GM23338 (cell line): ENCODE data around the gene PARP3. TPM values are rescaled to one million over a fixed set of nuclear protein-coding genes. Genes with fewer than 3 reads are reported as not detected.

Source experiments
- ATAC-seq: fragments of 200-7000 bp; cut with Tn5 transposase; 3 replicates; pipeline ENCODE4 v1.9.1; 2020
- DNase-seq: peaks from one replicate; pipeline ENCODE4 v3.0.0-alpha.2; 2015; ENCODE audit warnings: low spot score
- H2AFZ ChIP-seq: fragments of 200-600 bp; sonication (generic); 2 replicates; pipeline ENCODE4 v1.8.0; 2016; ENCODE audit warnings: antibody characterized with exemption, mild to moderate bottlenecking, moderate library complexity
- H3F3A ChIP-seq: fragments of 200-600 bp; sonication (generic); replicated peaks from 2 replicates; pipeline ENCODE4 v1.8.0; 2017; ENCODE audit warnings: antibody characterized with exemption, mixed run types, low read depth
- H3K27ac ChIP-seq: fragments of 200-600 bp; sonication (generic); 2 replicates; pipeline ENCODE4 v1.6.1; 2016; ENCODE audit warnings: low read depth
- H3K27me3 ChIP-seq: fragments of 200-600 bp; sonication (generic); 2 replicates; pipeline ENCODE4 v1.8.0; 2016; ENCODE audit warnings: mild to moderate bottlenecking, mixed run types, moderate library complexity; ENCODE audit not compliant: insufficient read depth
- H3K36me3 ChIP-seq: fragments of 200-600 bp; sonication (generic); 2 replicates; pipeline ENCODE4 v1.8.0; 2016; ENCODE audit warnings: mild to moderate bottlenecking; ENCODE audit not compliant: insufficient read depth
- H3K4me1 ChIP-seq: fragments of 200-600 bp; sonication (generic); 2 replicates; pipeline ENCODE4 v1.8.0; 2016; ENCODE audit warnings: mild to moderate bottlenecking, moderate library complexity; ENCODE audit not compliant: insufficient read depth
- H3K4me2 ChIP-seq: fragments of 200-600 bp; sonication (generic); 2 replicates; pipeline ENCODE4 v1.7.1; 2017; ENCODE audit warnings: mixed run types
- H3K4me3 ChIP-seq: fragments of 200-600 bp; sonication (generic); 2 replicates; pipeline ENCODE4 v1.6.1; 2016; ENCODE audit warnings: mixed run types
- H3K79me2 ChIP-seq: fragments of 200-600 bp; sonication (generic); replicated peaks from 2 replicates; pipeline ENCODE4 v1.8.0; 2017; ENCODE audit warnings: mild to moderate bottlenecking; ENCODE audit not compliant: insufficient read depth
- H3K9me2 ChIP-seq: fragments of 200-600 bp; sonication (generic); 2 replicates; pipeline ENCODE4 v1.8.0; 2017; ENCODE audit not compliant: insufficient read depth
- H4K20me1 ChIP-seq: fragments of 200-600 bp; sonication (generic); replicated peaks from 2 replicates; pipeline ENCODE4 v1.8.0; 2017; ENCODE audit warnings: mild to moderate bottlenecking; ENCODE audit not compliant: insufficient read depth
- H3K27ac Mint-ChIP-seq: 2 replicates; pipeline ENCODE4 v1.8.0; 2020; ENCODE audit warnings: inconsistent platforms, mild to moderate bottlenecking, moderate library complexity, mixed read lengths
- H3K27me3 Mint-ChIP-seq: 3 replicates; pipeline ENCODE4 v1.8.0; 2022; ENCODE audit warnings: low read depth, mild to moderate bottlenecking, moderate library complexity, mixed read lengths, inconsistent platforms; ENCODE audit not compliant: insufficient read depth, poor library complexity
- H3K36me3 Mint-ChIP-seq: 3 replicates; pipeline ENCODE4 v1.8.0; 2021; ENCODE audit warnings: low read depth, mild to moderate bottlenecking, inconsistent platforms, moderate library complexity, mixed read lengths
- H3K4me1 Mint-ChIP-seq: 3 replicates; pipeline ENCODE4 v1.8.0; 2020; ENCODE audit warnings: mild to moderate bottlenecking, inconsistent platforms, mixed read lengths
- H3K4me3 Mint-ChIP-seq: 3 replicates; pipeline ENCODE4 v1.8.0; 2021; ENCODE audit warnings: moderate library complexity, mild to moderate bottlenecking, inconsistent platforms, mixed read lengths
- H3K9me3 Mint-ChIP-seq: 3 replicates; pipeline ENCODE4 v1.8.0; 2020; ENCODE audit warnings: moderate library complexity, mild to moderate bottlenecking, inconsistent platforms, mixed read lengths
- JUNB ChIP-seq: IDR thresholded peaks from one replicate; pipeline ENCODE4 v1.6.1; 2016; ENCODE audit warnings: antibody characterized with exemption; ENCODE audit not compliant: unreplicated experiment
- NANOG ChIP-seq: IDR thresholded peaks from 2 replicates; pipeline ENCODE4 v1.6.1; 2016; ENCODE audit warnings: antibody characterized with exemption, borderline replicate concordance
- STAT1 ChIP-seq: IDR thresholded peaks from one replicate; pipeline ENCODE4 v1.6.1; 2016; ENCODE audit warnings: antibody characterized with exemption; ENCODE audit not compliant: unreplicated experiment
- ZNF114 ChIP-seq: fragments of 250-450 bp; sonication (Bioruptor Pico); IDR thresholded peaks from 2 replicates; pipeline ENCODE4 v1.5.0; 2020; ENCODE audit warnings: mild to moderate bottlenecking, moderate library complexity
- polyA plus RNA-seq: library from polyadenylated mRNA; unstranded; fragments of >200 nt; fragmentation: Nextera tagmentation; extraction: Ambion mirVana; gene quantifications from 2 replicates; pipeline ENCODE4 v1.2.1, GENCODE V29; 2016
- total RNA-seq: library from RNA; depleted of rRNA; stranded (reverse); fragments of >200 nt; shearing (Covaris generic); gene quantifications from 2 replicates; pipeline ENCODE4 v1.2.3, GENCODE V29; 2014
- TF ChIP-seq, protein P1 (sequence below): fragments of 250-450 bp; sonication (Bioruptor Pico); IDR thresholded peaks from 2 replicates; pipeline ENCODE4 v1.5.0; 2020; ENCODE audit warnings: mild to moderate bottlenecking, moderate library complexity
- TF ChIP-seq, protein P2 (sequence below): IDR thresholded peaks from 2 replicates; pipeline ENCODE4 v1.6.1; 2016; ENCODE audit warnings: antibody characterized with exemption

Gene PARP3
- total and polyA plus RNA-seq, 2 experiments from 2014 or later, result 0.76 to 1.1 TPM

DNA sequence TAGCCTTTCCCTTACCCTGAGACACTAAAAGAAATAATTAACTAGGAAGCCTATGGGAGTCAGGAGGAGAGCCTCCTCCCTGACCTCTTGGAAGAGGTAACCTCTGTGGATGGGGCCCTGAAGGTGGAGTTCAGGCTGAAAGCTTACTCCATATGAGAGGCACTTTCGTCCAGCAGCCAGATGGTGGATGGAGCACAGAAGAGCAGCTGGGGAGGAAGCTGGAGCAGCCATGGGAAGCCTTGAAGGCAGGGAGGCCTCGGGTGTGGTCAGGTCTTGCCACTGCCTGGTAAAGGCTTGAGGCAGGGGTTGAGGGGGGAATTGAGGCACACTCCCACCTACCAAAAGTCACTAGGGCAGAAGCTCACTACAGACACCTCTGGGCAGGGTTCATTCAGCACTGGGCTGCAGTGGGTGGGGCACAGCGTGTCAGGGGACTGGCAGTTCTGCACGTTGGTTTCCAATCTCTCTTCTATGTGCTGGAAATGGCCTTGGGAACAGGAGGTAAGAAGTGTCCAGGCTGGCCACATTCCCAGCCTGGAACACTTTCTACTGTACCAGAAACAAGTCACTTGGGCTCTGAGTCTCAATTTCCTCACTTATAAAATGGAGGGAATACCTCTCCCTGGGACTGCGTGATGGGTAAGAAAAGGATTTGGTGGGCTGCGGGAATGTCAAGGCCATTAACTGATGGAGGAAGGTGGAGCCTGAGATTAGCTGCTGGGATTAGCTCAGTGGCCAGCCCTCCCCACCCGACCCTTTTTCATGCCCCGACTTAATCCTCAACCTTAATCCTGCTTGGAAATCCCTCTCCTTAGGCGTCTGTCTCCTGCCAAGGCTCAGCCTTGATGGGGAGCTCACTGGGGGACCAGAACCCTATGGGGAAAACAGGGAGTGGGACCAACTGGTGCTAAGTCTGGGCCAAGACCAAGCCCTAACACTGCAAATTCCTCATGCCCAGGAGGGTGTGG, 19.7 kb downstream of the PARP3 start:
- H3F3A ChIP-seq, result 0 out of 2 replicates have a peak, but pooled peaks cover 2% of the 10 kb centered on the region
- H3K4me1 Mint-ChIP-seq, result peaks cover 34% of the 10 kb centered on the region
- H3K79me2 ChIP-seq, result no peaks in the 10 kb centered on the region
- no peaks in the 10 kb centered on the region; the same call in 2 of the 3 replicates for H3K9me3 Mint-ChIP-seq
- H3K27me3 ChIP-seq, result peaks cover 15% of the 10 kb centered on the region; the same call in 1 of the 2 replicates
- H3K36me3 Mint-ChIP-seq, result peaks cover 7% of the 10 kb centered on the region; the same call in 2 of the 3 replicates
- no peaks in the 10 kb centered on the region for H3K36me3 ChIP-seq
- no peak for TF ChIP-seq JUNB
- no peak for TF ChIP-seq ZNF114 (CRISPR knock-in tag)
- TF ChIP-seq, protein P1, sequence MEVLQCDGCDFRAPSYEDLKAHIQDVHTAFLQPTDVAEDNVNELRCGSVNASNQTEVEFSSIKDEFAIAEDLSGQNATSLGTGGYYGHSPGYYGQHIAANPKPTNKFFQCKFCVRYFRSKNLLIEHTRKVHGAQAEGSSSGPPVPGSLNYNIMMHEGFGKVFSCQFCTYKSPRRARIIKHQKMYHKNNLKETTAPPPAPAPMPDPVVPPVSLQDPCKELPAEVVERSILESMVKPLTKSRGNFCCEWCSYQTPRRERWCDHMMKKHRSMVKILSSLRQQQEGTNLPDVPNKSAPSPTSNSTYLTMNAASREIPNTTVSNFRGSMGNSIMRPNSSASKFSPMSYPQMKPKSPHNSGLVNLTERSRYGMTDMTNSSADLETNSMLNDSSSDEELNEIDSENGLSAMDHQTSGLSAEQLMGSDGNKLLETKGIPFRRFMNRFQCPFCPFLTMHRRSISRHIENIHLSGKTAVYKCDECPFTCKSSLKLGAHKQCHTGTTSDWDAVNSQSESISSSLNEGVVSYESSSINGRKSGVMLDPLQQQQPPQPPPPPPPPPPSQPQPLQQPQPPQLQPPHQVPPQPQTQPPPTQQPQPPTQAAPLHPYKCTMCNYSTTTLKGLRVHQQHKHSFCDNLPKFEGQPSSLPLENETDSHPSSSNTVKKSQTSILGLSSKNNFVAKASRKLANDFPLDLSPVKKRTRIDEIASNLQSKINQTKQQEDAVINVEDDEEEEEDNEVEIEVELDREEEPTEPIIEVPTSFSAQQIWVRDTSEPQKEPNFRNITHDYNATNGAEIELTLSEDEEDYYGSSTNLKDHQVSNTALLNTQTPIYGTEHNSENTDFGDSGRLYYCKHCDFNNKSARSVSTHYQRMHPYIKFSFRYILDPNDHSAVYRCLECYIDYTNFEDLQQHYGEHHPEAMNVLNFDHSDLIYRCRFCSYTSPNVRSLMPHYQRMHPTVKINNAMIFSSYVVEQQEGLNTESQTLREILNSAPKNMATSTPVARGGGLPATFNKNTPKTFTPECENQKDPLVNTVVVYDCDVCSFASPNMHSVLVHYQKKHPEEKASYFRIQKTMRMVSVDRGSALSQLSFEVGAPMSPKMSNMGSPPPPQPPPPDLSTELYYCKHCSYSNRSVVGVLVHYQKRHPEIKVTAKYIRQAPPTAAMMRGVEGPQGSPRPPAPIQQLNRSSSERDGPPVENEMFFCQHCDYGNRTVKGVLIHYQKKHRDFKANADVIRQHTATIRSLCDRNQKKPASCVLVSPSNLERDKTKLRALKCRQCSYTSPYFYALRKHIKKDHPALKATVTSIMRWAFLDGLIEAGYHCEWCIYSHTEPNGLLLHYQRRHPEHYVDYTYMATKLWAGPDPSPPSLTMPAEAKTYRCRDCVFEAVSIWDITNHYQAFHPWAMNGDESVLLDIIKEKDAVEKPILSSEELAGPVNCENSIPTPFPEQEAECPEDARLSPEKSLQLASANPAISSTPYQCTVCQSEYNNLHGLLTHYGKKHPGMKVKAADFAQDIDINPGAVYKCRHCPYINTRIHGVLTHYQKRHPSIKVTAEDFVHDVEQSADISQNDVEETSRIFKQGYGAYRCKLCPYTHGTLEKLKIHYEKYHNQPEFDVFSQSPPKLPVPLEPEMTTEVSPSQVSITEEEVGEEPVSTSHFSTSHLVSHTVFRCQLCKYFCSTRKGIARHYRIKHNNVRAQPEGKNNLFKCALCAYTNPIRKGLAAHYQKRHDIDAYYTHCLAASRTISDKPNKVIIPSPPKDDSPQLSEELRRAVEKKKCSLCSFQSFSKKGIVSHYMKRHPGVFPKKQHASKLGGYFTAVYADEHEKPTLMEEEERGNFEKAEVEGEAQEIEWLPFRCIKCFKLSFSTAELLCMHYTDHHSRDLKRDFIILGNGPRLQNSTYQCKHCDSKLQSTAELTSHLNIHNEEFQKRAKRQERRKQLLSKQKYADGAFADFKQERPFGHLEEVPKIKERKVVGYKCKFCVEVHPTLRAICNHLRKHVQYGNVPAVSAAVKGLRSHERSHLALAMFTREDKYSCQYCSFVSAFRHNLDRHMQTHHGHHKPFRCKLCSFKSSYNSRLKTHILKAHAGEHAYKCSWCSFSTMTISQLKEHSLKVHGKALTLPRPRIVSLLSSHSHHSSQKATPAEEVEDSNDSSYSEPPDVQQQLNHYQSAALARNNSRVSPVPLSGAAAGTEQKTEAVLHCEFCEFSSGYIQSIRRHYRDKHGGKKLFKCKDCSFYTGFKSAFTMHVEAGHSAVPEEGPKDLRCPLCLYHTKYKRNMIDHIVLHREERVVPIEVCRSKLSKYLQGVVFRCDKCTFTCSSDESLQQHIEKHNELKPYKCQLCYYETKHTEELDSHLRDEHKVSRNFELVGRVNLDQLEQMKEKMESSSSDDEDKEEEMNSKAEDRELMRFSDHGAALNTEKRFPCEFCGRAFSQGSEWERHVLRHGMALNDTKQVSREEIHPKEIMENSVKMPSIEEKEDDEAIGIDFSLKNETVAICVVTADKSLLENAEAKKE (CRISPR knock-in tag), result no peak
- no peak for TF ChIP-seq NANOG
- TF ChIP-seq, protein P2, sequence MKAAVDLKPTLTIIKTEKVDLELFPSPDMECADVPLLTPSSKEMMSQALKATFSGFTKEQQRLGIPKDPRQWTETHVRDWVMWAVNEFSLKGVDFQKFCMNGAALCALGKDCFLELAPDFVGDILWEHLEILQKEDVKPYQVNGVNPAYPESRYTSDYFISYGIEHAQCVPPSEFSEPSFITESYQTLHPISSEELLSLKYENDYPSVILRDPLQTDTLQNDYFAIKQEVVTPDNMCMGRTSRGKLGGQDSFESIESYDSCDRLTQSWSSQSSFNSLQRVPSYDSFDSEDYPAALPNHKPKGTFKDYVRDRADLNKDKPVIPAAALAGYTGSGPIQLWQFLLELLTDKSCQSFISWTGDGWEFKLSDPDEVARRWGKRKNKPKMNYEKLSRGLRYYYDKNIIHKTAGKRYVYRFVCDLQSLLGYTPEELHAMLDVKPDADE, result no peak
- no peak for TF ChIP-seq STAT1
- H2AFZ ChIP-seq, result no peak overlapping the region
- no peaks in the 10 kb centered on the region for H3K9me2 ChIP-seq
- peaks cover 21% of the 10 kb centered on the region; the same call in 1 of the 2 replicates for H3K4me1 ChIP-seq
- DNase-seq (no peak), ATAC-seq (no peak)
- H3K4me3 ChIP-seq, result no peak overlapping the region
- H3K27ac ChIP-seq, result no peak overlapping the region
- H3K27me3 Mint-ChIP-seq, result peaks cover 32% of the 10 kb centered on the region
- H4K20me1 ChIP-seq, result no peaks in the 10 kb centered on the region; the same call in 1 of the 2 replicates
- no peak overlapping the region; the same call in 2 of the 3 replicates for H3K4me3 Mint-ChIP-seq
- H3K4me2 ChIP-seq, result no peak overlapping the region
- H3K27ac Mint-ChIP-seq, result no peak overlapping the region
